ENCODE measurements around the gene B9D1. TPM values are rescaled to one million over a fixed set of nuclear protein-coding genes. Genes with fewer than 3 reads are reported as not detected.

The B9D1 gene
- total RNA-seq, 2 donors from 2014 or later: 37.7 to 42.8 TPM

- Mint-ChIP-seq H3K4me3 (peak overlapping the region; percentile 76), H3K27me3 (ENCODE audit: insufficient read depth) (no peaks in the 10 kb centered on the region), H3K36me3 (ENCODE audit: low read depth) (peaks cover 20% of the 10 kb centered on the region), H3K9me3 (no peaks in the 10 kb centered on the region), H3K4me1 (peaks cover 21% of the 10 kb centered on the region), H3K27ac (no peak overlapping the region)
- H3K27ac ChIP-seq (ENCODE audit: low read depth, low read length): no peak overlapping the region
- H3K4me1 ChIP-seq (ENCODE audit: control insufficient read depth, insufficient read depth, low read length): peaks cover 3% of the 10 kb centered on the region
- peak overlapping the region; percentile 68 for H3K9ac ChIP-seq (ENCODE audit: extremely low read depth, low read length, poor library complexity, severe bottlenecking)
- peak overlapping the region; percentile 90 for H3K4me3 ChIP-seq (ENCODE audit: low read length)
- WGBS, 2 experiments (ENCODE audit: insufficient coverage in 1 of 2, insufficient read length in 1 of 2): 29 to 31% methylated on average over 13 to 16 of the region's 16 CpGs
- no peak for DNase-seq
- H3K36me3 ChIP-seq (ENCODE audit: control insufficient read depth, insufficient read depth, low read length): peaks cover 2% of the 10 kb centered on the region
- no peaks in the 10 kb centered on the region for H3K9me3 ChIP-seq (ENCODE audit: control insufficient read depth, low read length)
- no peaks in the 10 kb centered on the region for H3K27me3 ChIP-seq (ENCODE audit: control insufficient read depth, insufficient read depth, low read length, poor library complexity, severe bottlenecking)
- no peak for TF ChIP-seq CTCF (conservative IDR thresholded peaks at IDR 0.05)
These were observed 613 bp downstream of the B9D1 start for GRCh38 chr17:19361944-19362276.

- Mint-ChIP-seq H3K4me1 (peaks cover 21% of the 10 kb centered on the region), H3K27ac (no peak overlapping the region), H3K27me3 (ENCODE audit: insufficient read depth) (no peaks in the 10 kb centered on the region), H3K36me3 (ENCODE audit: low read depth) (peaks cover 20% of the 10 kb centered on the region), H3K4me3 (peak overlapping the region; percentile 76), H3K9me3 (no peaks in the 10 kb centered on the region)
- DNase-seq: peak; percentile 59
- TF ChIP-seq CTCF (conservative IDR thresholded peaks at IDR 0.05): no peak
- Histone ChIP-seq H3K36me3 (ENCODE audit: control insufficient read depth, insufficient read depth, low read length) (peaks cover 5% of the 10 kb centered on the region), H3K27me3 (ENCODE audit: control insufficient read depth, insufficient read depth, low read length, poor library complexity, severe bottlenecking) (no peaks in the 10 kb centered on the region), H3K4me1 (ENCODE audit: control insufficient read depth, insufficient read depth, low read length) (peaks cover 3% of the 10 kb centered on the region), H3K4me3 (ENCODE audit: low read length) (no peak overlapping the region), H3K9me3 (ENCODE audit: control insufficient read depth, low read length) (no peaks in the 10 kb centered on the region), H3K9ac (ENCODE audit: extremely low read depth, low read length, poor library complexity, severe bottlenecking) (no peak overlapping the region), H3K27ac (ENCODE audit: low read depth, low read length) (no peak overlapping the region)
- WGBS, 2 experiments (ENCODE audit: insufficient coverage in 1 of 2, insufficient read length in 1 of 2): 75 to 94% methylated on average over 3 to 6 of the region's 6 CpGs
These were observed 1.2 kb downstream of the B9D1 start for GRCh38 chr17:19361326-19361725.

- no peaks in the 10 kb centered on the region for H3K27me3 Mint-ChIP-seq (ENCODE audit: insufficient read depth)
- H3K36me3 ChIP-seq (ENCODE audit: control insufficient read depth, insufficient read depth, low read length): peaks cover 5% of the 10 kb centered on the region
- H3K4me1 ChIP-seq (ENCODE audit: control insufficient read depth, insufficient read depth, low read length): peaks cover 3% of the 10 kb centered on the region
- H3K9ac ChIP-seq (ENCODE audit: extremely low read depth, low read length, poor library complexity, severe bottlenecking): no peak overlapping the region
- DNase-seq: peak; percentile 42
- H3K27ac ChIP-seq (ENCODE audit: low read depth, low read length): no peak overlapping the region
- H3K4me1 Mint-ChIP-seq: peaks cover 21% of the 10 kb centered on the region
- no peaks in the 10 kb centered on the region for H3K9me3 Mint-ChIP-seq
- no peaks in the 10 kb centered on the region for H3K9me3 ChIP-seq (ENCODE audit: control insufficient read depth, low read length)
- no peak for TF ChIP-seq CTCF (conservative IDR thresholded peaks at IDR 0.05)
- no peak overlapping the region for H3K27ac Mint-ChIP-seq
- no peaks in the 10 kb centered on the region for H3K27me3 ChIP-seq (ENCODE audit: control insufficient read depth, insufficient read depth, low read length, poor library complexity, severe bottlenecking)
- peaks cover 20% of the 10 kb centered on the region for H3K36me3 Mint-ChIP-seq (ENCODE audit: low read depth)
- no peak overlapping the region for H3K4me3 Mint-ChIP-seq
- no peak overlapping the region for H3K4me3 ChIP-seq (ENCODE audit: low read length)
- WGBS, 2 experiments (ENCODE audit: insufficient coverage in 1 of 2, insufficient read length in 1 of 2): 95% methylated on average over 6 to 8 of the region's 8 CpGs
These were observed 1.8 kb downstream of the B9D1 start for GRCh38 chr17:19360772-19361171.
